Esophagus muscularis mucosa (tissue), 4 donors: Measurements from ENCODE around the gene PIP5K1B. TPM values are rescaled to one million over a fixed set of nuclear protein-coding genes. Genes with fewer than 3 reads are reported as not detected.

Experiments used
- DNase-seq: peaks from one replicate; pipeline ENCODE4 v3.0.0-alpha.2; 2017; ENCODE audit errors: extremely low spot score
- H3K27ac ChIP-seq, 4 donors: fragments of 200-600 bp; sonication (generic); replicated peaks in 1 of 4; 1 replicate in 3 of 4; 2 replicates in 1 of 4; pipeline ENCODE4 v1.5.1; 2016 to 2019; ENCODE audit warnings: mild to moderate bottlenecking in 1 of 4
- H3K27me3 ChIP-seq, 4 donors: fragments of 200-600 bp; sonication (generic); one replicate each; pipeline versions ENCODE4 v1.5.1 to v1.6.0; 2016 to 2019
- H3K36me3 ChIP-seq, 4 donors: fragments of 200-600 bp; sonication (generic); one replicate each; pipeline ENCODE4 v1.5.1; 2016 to 2019
- H3K4me1 ChIP-seq, 4 donors: fragments of 200-600 bp; sonication (generic); one replicate each; pipeline ENCODE4 v1.5.1; 2016 to 2019
- H3K4me3 ChIP-seq, 4 donors: fragments of 200-600 bp; sonication (generic); 1 replicate in 2 of 4; 2 replicates in 2 of 4; pipeline ENCODE4 v1.5.1; 2016 to 2019; ENCODE audit warnings: mild to moderate bottlenecking in 4 of 4, moderate library complexity in 1 of 4
- H3K9me3 ChIP-seq, 4 donors: fragments of 200-600 bp; sonication (generic); 1 replicate in 3 of 4; 2 replicates in 1 of 4; pipeline ENCODE4 v1.5.1; 2016 to 2019
- EP300 ChIP-seq: sonication (generic); formaldehyde crosslinking; IDR thresholded peaks from one replicate; pipeline ENCODE4 v1.6.1; 2017; ENCODE audit warnings: antibody characterized with exemption
- POLR2A ChIP-seq: fragments of 450-650 bp; IDR thresholded peaks from one replicate; pipeline ENCODE4 v1.6.1; 2017; ENCODE audit warnings: antibody characterized with exemption, moderate library complexity, mild to moderate bottlenecking, low read depth
- POLR2AphosphoS5 ChIP-seq, 2 donors: sonication (generic); formaldehyde crosslinking; IDR thresholded peaks; one replicate each; pipeline ENCODE4 v1.6.1; 2017; ENCODE audit warnings: antibody characterized with exemption in 2 of 2
- WGBS: methylation state at CpG from one replicate; pipeline ENCODE4 v1.1.5; 2018; 5-methylcytosine and 5-hydroxymethylcytosine counted together
- intact Hi-C: fragments of 100-400 bp; cut with DNase I; formaldehyde crosslinking; loops from one replicate; pipeline ENCODE4 v1.15.1; 2023
- total RNA-seq, 4 donors: library from RNA; depleted of rRNA; stranded (reverse); fragments of >200 nt; gene quantifications; one replicate each; pipeline versions ENCODE4 v1.1.0 to v1.2.1, GENCODE V29; 2016
- TF ChIP-seq, protein P1 (sequence below), 3 experiments: fragments of 200-600 bp in 2 of 3; fragments of 450-650 bp in 1 of 3; sonication (generic) in 2 of 3; IDR thresholded peaks; one replicate each; pipeline ENCODE4 v1.5.1; 2017 to 2019; ENCODE audit warnings: antibody characterized with exemption in 3 of 3, mild to moderate bottlenecking in 2 of 3, moderate library complexity in 1 of 3

PIP5K1B gene
- total RNA-seq, 4 donors from 2014 or later, result 0.42 to 1.7 (median 1.2) TPM

DNA sequence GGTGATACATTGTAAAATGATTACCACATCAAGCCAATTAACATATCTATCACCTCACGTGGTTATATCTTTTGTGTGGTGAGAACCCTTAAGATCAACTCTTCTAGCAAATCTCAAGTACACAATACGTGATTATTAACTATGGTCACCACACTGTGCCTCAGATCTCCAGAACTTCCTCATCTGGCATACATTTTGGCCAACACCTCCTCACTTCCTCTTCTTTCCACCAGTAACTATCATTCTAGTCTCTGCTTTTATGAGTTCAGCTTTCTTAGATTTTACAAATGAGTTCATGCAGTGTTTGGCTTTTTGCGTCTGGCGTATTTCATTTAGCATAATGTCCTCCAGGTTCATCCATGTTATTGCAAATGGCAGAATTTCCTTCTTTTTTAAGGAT lies 273.0 kb downstream of the PIP5K1B start:
- Histone ChIP-seq H3K27ac (no peak overlapping the region), H3K36me3 (no peaks in the 10 kb centered on the region), H3K27me3 (no peaks in the 10 kb centered on the region), H3K4me1 (peaks cover 8 to 28% (median 13%) of the 10 kb centered on the region in 4 donors), H3K4me3 (no peak overlapping the region), H3K9me3 (no peaks in the 10 kb centered on the region)
- no peak for DNase-seq
- intact Hi-C loops, result no loop called here
- WGBS, result 80% methylated on average over 4 of the region's 4 CpGs
- no peak for TF ChIP-seq POLR2A
- TF ChIP-seq POLR2AphosphoS5 (IDR thresholded peaks at IDR 0.05), result no peak
- no peak for TF ChIP-seq EP300
- TF ChIP-seq, protein P1, sequence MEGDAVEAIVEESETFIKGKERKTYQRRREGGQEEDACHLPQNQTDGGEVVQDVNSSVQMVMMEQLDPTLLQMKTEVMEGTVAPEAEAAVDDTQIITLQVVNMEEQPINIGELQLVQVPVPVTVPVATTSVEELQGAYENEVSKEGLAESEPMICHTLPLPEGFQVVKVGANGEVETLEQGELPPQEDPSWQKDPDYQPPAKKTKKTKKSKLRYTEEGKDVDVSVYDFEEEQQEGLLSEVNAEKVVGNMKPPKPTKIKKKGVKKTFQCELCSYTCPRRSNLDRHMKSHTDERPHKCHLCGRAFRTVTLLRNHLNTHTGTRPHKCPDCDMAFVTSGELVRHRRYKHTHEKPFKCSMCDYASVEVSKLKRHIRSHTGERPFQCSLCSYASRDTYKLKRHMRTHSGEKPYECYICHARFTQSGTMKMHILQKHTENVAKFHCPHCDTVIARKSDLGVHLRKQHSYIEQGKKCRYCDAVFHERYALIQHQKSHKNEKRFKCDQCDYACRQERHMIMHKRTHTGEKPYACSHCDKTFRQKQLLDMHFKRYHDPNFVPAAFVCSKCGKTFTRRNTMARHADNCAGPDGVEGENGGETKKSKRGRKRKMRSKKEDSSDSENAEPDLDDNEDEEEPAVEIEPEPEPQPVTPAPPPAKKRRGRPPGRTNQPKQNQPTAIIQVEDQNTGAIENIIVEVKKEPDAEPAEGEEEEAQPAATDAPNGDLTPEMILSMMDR (IDR thresholded peaks at IDR 0.05), result no peak

DNA sequence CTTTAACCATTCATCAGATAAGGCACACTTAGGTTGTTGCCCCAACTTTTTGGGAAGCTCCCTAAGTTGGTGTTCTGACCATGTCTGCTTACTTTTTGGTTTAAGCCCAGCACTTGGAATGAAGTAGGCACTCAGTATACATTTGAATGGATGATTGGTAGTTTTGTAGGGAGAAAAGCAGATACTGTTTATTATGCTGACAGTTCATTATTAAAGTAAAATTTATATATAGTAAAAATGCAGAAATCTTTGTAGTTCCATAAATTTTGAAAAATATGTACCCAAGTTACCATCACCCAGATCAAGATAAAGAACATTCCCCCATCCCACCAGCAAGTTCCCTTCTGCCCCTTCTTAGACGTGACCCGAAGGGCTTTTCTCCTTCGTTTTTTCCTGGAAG lies 273.5 kb downstream of the PIP5K1B start:
- intact Hi-C loops, result no loop called here

GRCh38 chr9:68979538-68980314 lies 274.7 kb downstream of the PIP5K1B start:
- no peak overlapping the region for H3K27ac ChIP-seq
- H3K4me3 ChIP-seq, result no peak overlapping the region
- H3K4me1 ChIP-seq, result peaks cover 8 to 33% (median 14%) of the 10 kb centered on the region in 4 donors
- no peak for DNase-seq
- H3K36me3 ChIP-seq, result no peaks in the 10 kb centered on the region
- TF ChIP-seq POLR2AphosphoS5 (IDR thresholded peaks at IDR 0.05) (no peak), POLR2A (no peak), EP300 (no peak)
- TF ChIP-seq, protein P1 (IDR thresholded peaks at IDR 0.05), result no peak
- no peaks in the 10 kb centered on the region for H3K27me3 ChIP-seq
- intact Hi-C loops, result no loop called here
- H3K9me3 ChIP-seq, result no peaks in the 10 kb centered on the region
- WGBS, result 57% methylated on average over 8 of the region's 9 CpGs

More for the DNA sequence above, 273.5 kb downstream of the PIP5K1B start:
- 88% methylated on average over 3 of the region's 3 CpGs for WGBS
- Histone ChIP-seq H3K27ac (no peak overlapping the region), H3K27me3 (no peaks in the 10 kb centered on the region), H3K36me3 (no peaks in the 10 kb centered on the region), H3K4me3 (no peak overlapping the region), H3K4me1 (peaks cover 8 to 30% (median 14%) of the 10 kb centered on the region in 4 donors), H3K9me3 (no peaks in the 10 kb centered on the region)
- TF ChIP-seq POLR2A (no peak), POLR2AphosphoS5 (IDR thresholded peaks at IDR 0.05) (no peak), EP300 (no peak)
- TF ChIP-seq, protein P1 (IDR thresholded peaks at IDR 0.05), result no peak
- DNase-seq, result no peak

GRCh38 chr9:68980341-68980914 lies 275.4 kb downstream of the PIP5K1B start:
- WGBS, result 87% methylated on average over 3 of the region's 3 CpGs
- intact Hi-C loops, result no loop called here
- H3K27me3 ChIP-seq, result no peaks in the 10 kb centered on the region
- no peak overlapping the region for H3K4me3 ChIP-seq
- no peaks in the 10 kb centered on the region for H3K9me3 ChIP-seq
- DNase-seq, result no peak
- TF ChIP-seq POLR2AphosphoS5 (IDR thresholded peaks at IDR 0.05), result no peak
- TF ChIP-seq EP300, result no peak
- TF ChIP-seq, protein P1 (IDR thresholded peaks at IDR 0.05), result no peak
- no peak for TF ChIP-seq POLR2A
- H3K36me3 ChIP-seq, result no peaks in the 10 kb centered on the region
- H3K4me1 ChIP-seq, result peaks cover 8 to 33% (median 14%) of the 10 kb centered on the region in 4 donors
- no peak overlapping the region for H3K27ac ChIP-seq
